NT2/D1 (cell line): ENCODE measurements around the gene COA1.
"Not testable (repeated sequence)": the region's sequence is repeated elsewhere in the genome, so short reads cannot be mapped to it uniquely, and the experiment has no call there.

Experiments used
- DNase-seq: peaks from one replicate; pipeline ENCODE4 v3.0.0-alpha.2; 2011; ENCODE audit warnings: low read depth, low spot score
- H3K27me3 ChIP-seq: 2 replicates; pipeline ENCODE4 v1.6.0; 2011; ENCODE audit warnings: mild to moderate bottlenecking; ENCODE audit not compliant: insufficient read length, insufficient read depth
- H3K36me3 ChIP-seq: 2 replicates; pipeline ENCODE4 v1.6.1; 2011; ENCODE audit warnings: mild to moderate bottlenecking, low read length, mixed read lengths; ENCODE audit not compliant: insufficient read depth, insufficient read length
- H3K4me1 ChIP-seq: 2 replicates; pipeline ENCODE4 v1.5.1; 2011; ENCODE audit not compliant: insufficient read depth, insufficient read length
- H3K4me3 ChIP-seq: 2 replicates; pipeline ENCODE4 v1.5.1; 2011; ENCODE audit warnings: low read depth; ENCODE audit not compliant: insufficient read length
- H3K9ac ChIP-seq: 2 replicates; pipeline ENCODE4 v1.6.0; 2011; ENCODE audit warnings: low read depth; ENCODE audit not compliant: insufficient read length
- H3K9me3 ChIP-seq: 2 replicates; pipeline ENCODE4 v1.5.1; 2011; ENCODE audit warnings: mild to moderate bottlenecking, low read length; ENCODE audit not compliant: insufficient read depth
- SUZ12 ChIP-seq: IDR thresholded peaks from 2 replicates; pipeline ENCODE4 v1.6.1; 2011; ENCODE audit not compliant: insufficient read length, insufficient read depth; ENCODE audit errors: extremely low read depth
- YY1 ChIP-seq: IDR thresholded peaks from 2 replicates; pipeline ENCODE4 v1.6.1; 2011; ENCODE audit not compliant: insufficient read length, insufficient read depth
- ZNF274 ChIP-seq: IDR thresholded peaks from 2 replicates; pipeline ENCODE4 v1.6.1; 2011; ENCODE audit warnings: mild to moderate bottlenecking, low read depth, low read length

COA1 gene

GRCh38 chr7:43692582-43693373 lies 36.5 kb downstream of the COA1 start:
- Histone ChIP-seq H3K36me3 (no peaks in the 10 kb centered on the region), H3K9ac (no peak overlapping the region), H3K4me3 (no peak overlapping the region), H3K27me3 (no peaks in the 10 kb centered on the region), H3K9me3 (no peaks in the 10 kb centered on the region), H3K4me1 (no peaks in the 10 kb centered on the region)
- DNase-seq = no peak
- TF ChIP-seq SUZ12 = no peak

- Histone ChIP-seq H3K4me3 (no peak overlapping the region), H3K4me1 (no peaks in the 10 kb centered on the region), H3K27me3 (no peaks in the 10 kb centered on the region), H3K9ac (no peak overlapping the region), H3K36me3 (no peaks in the 10 kb centered on the region), H3K9me3 (no peaks in the 10 kb centered on the region)
- no peak for TF ChIP-seq ZNF274
- TF ChIP-seq YY1 = no peak
- TF ChIP-seq SUZ12 = no peak
- DNase-seq = no peak
Observed at GRCh38 chr7:43691611-43692010, 37.7 kb downstream of the COA1 start.

- Histone ChIP-seq H3K4me1 (no peaks in the 10 kb centered on the region), H3K9me3 (no peaks in the 10 kb centered on the region), H3K27me3 (no peaks in the 10 kb centered on the region), H3K9ac (no peak overlapping the region), H3K4me3 (no peak overlapping the region), H3K36me3 (peaks cover 3% of the 10 kb centered on the region)
- DNase-seq = no peak
- TF ChIP-seq SUZ12 = no peak
- TF ChIP-seq ZNF274 = no peak
- no peak for TF ChIP-seq YY1
Observed at GRCh38 chr7:43689115-43689514, 40.2 kb downstream of the COA1 start.

- H3K36me3 ChIP-seq, H3K27me3 ChIP-seq, DNase-seq, H3K4me3 ChIP-seq, H3K4me1 ChIP-seq, H3K9ac ChIP-seq, H3K9me3 ChIP-seq: not testable (repeated sequence)
Observed at GRCh38 chr7:43687866-43688265, 41.5 kb downstream of the COA1 start.

- no peak overlapping the region for H3K4me3 ChIP-seq
- no peaks in the 10 kb centered on the region for H3K9me3 ChIP-seq
- peaks cover 3% of the 10 kb centered on the region for H3K36me3 ChIP-seq
- no peak overlapping the region for H3K9ac ChIP-seq
- no peaks in the 10 kb centered on the region for H3K4me1 ChIP-seq
- no peaks in the 10 kb centered on the region for H3K27me3 ChIP-seq
- TF ChIP-seq ZNF274 (no peak), SUZ12 (no peak), YY1 (no peak)
- DNase-seq = no peak
Observed at GRCh38 chr7:43686991-43687390, 42.3 kb downstream of the COA1 start.

GRCh38 chr7:43680736-43681135 lies 48.6 kb downstream of the COA1 start:
- no peak for DNase-seq
- Histone ChIP-seq H3K9ac (no peak overlapping the region), H3K4me3 (no peak overlapping the region), H3K36me3 (peaks cover 3% of the 10 kb centered on the region), H3K27me3 (no peaks in the 10 kb centered on the region), H3K4me1 (no peaks in the 10 kb centered on the region), H3K9me3 (no peaks in the 10 kb centered on the region)
- TF ChIP-seq YY1 = no peak
- no peak for TF ChIP-seq SUZ12
- no peak for TF ChIP-seq ZNF274

GRCh38 chr7:43679210-43680068 lies 49.9 kb downstream of the COA1 start:
- no peak for TF ChIP-seq YY1
- no peak for TF ChIP-seq ZNF274
- TF ChIP-seq SUZ12 = no peak
- no peak for DNase-seq
- H3K27me3 ChIP-seq = no peaks in the 10 kb centered on the region
- no peak overlapping the region for H3K9ac ChIP-seq
- no peak overlapping the region for H3K4me3 ChIP-seq
- H3K9me3 ChIP-seq = no peaks in the 10 kb centered on the region
- no peaks in the 10 kb centered on the region for H3K36me3 ChIP-seq
- H3K4me1 ChIP-seq = no peaks in the 10 kb centered on the region
